IMR-90 (cell line): ENCODE measurements around the gene FITM1. TPM values are rescaled to one million over a fixed set of nuclear protein-coding genes. Genes with fewer than 3 reads are reported as not detected.

Experiments
- ATAC-seq: fragments of 200-7000 bp; cut with Tn5 transposase; 2 replicates; pipeline ENCODE4 v1.9.1; 2020; ENCODE audit warnings: low read depth, mild to moderate bottlenecking, moderate library complexity
- BruUV-seq: library from RNA; stranded (reverse); fragments of 400-500 nt; replicated peaks from 2 replicates; lab custom pipeline; 2021; lab: Mats Ljungman, UMichigan
- CTCF ChIA-PET: fragments of 300-600 bp; formaldehyde crosslinking; extraction: SDS; loops from one replicate; lab custom pipeline; 2021; ENCODE audit warnings: antibody characterized with exemption; lab: Yijun Ruan, JAX
- POLR2A ChIA-PET: fragments of 300-600 bp; sonication (Branson Sonifier 250); formaldehyde crosslinking; loops from one replicate; lab custom pipeline; 2022; ENCODE audit warnings: antibody characterized with exemption; ENCODE audit not compliant: unreplicated experiment; lab: Charles Lee
- DNase-seq: peaks from one replicate; pipeline ENCODE4 v3.0.0; 2013
- H2AFZ ChIP-seq: replicated peaks from 2 replicates; pipeline ENCODE3; 2013; ENCODE audit warnings: low read length, mild to moderate bottlenecking; ENCODE audit not compliant: poor library complexity
- H2AK5ac ChIP-seq: 2 replicates; pipeline ENCODE4 v1.6.1; 2013; ENCODE audit warnings: low read depth, low read length, inconsistent platforms
- H2AK9ac ChIP-seq: replicated peaks from 2 replicates; pipeline ENCODE3; 2013; ENCODE audit warnings: mild to moderate bottlenecking, low read depth, low read length, moderate library complexity; ENCODE audit not compliant: poor library complexity
- H2BK120ac ChIP-seq: 2 replicates; pipeline ENCODE4 v1.6.1; 2013; ENCODE audit warnings: low read depth, low read length, inconsistent platforms
- H2BK15ac ChIP-seq: 3 replicates; pipeline ENCODE4 v1.6.1; 2013; ENCODE audit warnings: low read depth, low read length, inconsistent platforms
- H2BK20ac ChIP-seq: 2 replicates; pipeline ENCODE4 v1.6.1; 2013; ENCODE audit warnings: low read depth, mild to moderate bottlenecking, inconsistent platforms, low read length, moderate library complexity
- H2BK5ac ChIP-seq: 2 replicates; pipeline ENCODE4 v1.6.1; 2013; ENCODE audit warnings: mild to moderate bottlenecking, low read depth, low read length, inconsistent platforms; ENCODE audit not compliant: poor library complexity, severe bottlenecking
- H3K14ac ChIP-seq: replicated peaks from 2 replicates; pipeline ENCODE4 v1.6.1; 2013; ENCODE audit warnings: low read depth, low read length, inconsistent platforms
- H3K18ac ChIP-seq: 2 replicates; pipeline ENCODE4 v1.6.1; 2013; ENCODE audit warnings: low read depth, low read length, control low read depth
- H3K23ac ChIP-seq: 2 replicates; pipeline ENCODE4 v1.6.1; 2013; ENCODE audit warnings: low read depth, low read length, inconsistent platforms
- H3K27ac ChIP-seq: 2 replicates; pipeline ENCODE4 v1.5.1; 2013; ENCODE audit warnings: mild to moderate bottlenecking, control low read depth, low read length; ENCODE audit not compliant: insufficient read depth
- H3K27me3 ChIP-seq: 2 replicates; pipeline ENCODE4 v1.6.1; 2013; ENCODE audit warnings: low read length; ENCODE audit not compliant: control insufficient read depth, insufficient read depth
- H3K36me3 ChIP-seq: 2 replicates; pipeline ENCODE4 v1.6.1; 2013; ENCODE audit warnings: low read length, mixed read lengths; ENCODE audit not compliant: control insufficient read depth, insufficient read depth
- H3K4ac ChIP-seq: 2 replicates; pipeline ENCODE4 v1.6.1; 2013; ENCODE audit warnings: low read depth, low read length, inconsistent platforms
- H3K4me1 ChIP-seq: 2 replicates; pipeline ENCODE4 v1.6.1; 2013; ENCODE audit warnings: low read length, mixed read lengths; ENCODE audit not compliant: control insufficient read depth, insufficient read depth
- H3K4me2 ChIP-seq: 2 replicates; pipeline ENCODE4 v1.6.1; 2013; ENCODE audit warnings: low read depth, mild to moderate bottlenecking, control low read depth, low read length, moderate library complexity
- H3K4me3 ChIP-seq: 2 replicates; pipeline ENCODE4 v1.5.1; 2013; ENCODE audit warnings: low read depth, mild to moderate bottlenecking, control low read depth, low read length, moderate library complexity; ENCODE audit not compliant: insufficient read depth
- H3K56ac ChIP-seq: 2 replicates; pipeline ENCODE4 v1.6.1; 2013; ENCODE audit warnings: low read length, inconsistent platforms; ENCODE audit not compliant: insufficient read depth; ENCODE audit errors: extremely low read depth
- H3K79me1 ChIP-seq, 2 experiments: 2 replicates each; pipeline ENCODE4 v1.6.1; 2013; ENCODE audit warnings: low read length in 2 of 2, inconsistent platforms in 1 of 2, low read depth in 1 of 2
- H3K9ac ChIP-seq: 2 replicates; pipeline ENCODE4 v1.6.1; 2013; ENCODE audit warnings: low read depth, low read length, control low read depth
- H3K9me1 ChIP-seq: 2 replicates; pipeline ENCODE4 v1.6.1; 2013; ENCODE audit warnings: low read length, inconsistent platforms; ENCODE audit not compliant: insufficient read depth
- H3K9me3 ChIP-seq: 2 replicates; pipeline ENCODE4 v1.6.1; 2013; ENCODE audit warnings: low read length; ENCODE audit not compliant: control insufficient read depth, insufficient read depth
- H4K20me1 ChIP-seq: 2 replicates; pipeline ENCODE4 v1.6.1; 2013; ENCODE audit warnings: low read length, inconsistent platforms; ENCODE audit not compliant: insufficient read depth
- H4K5ac ChIP-seq: 2 replicates; pipeline ENCODE4 v1.6.1; 2013; ENCODE audit warnings: mild to moderate bottlenecking, low read depth, low read length, control low read depth
- H4K8ac ChIP-seq, 2 experiments: 2 replicates each; pipeline ENCODE4 v1.6.1; 2013; ENCODE audit warnings: low read depth in 2 of 2, low read length in 2 of 2, control low read depth in 1 of 2, inconsistent platforms in 1 of 2
- H4K91ac ChIP-seq: 2 replicates; pipeline ENCODE4 v1.6.1; 2013; ENCODE audit warnings: low read depth, low read length, inconsistent platforms; ENCODE audit not compliant: insufficient read depth
- ELK1 ChIP-seq: fragments of 150-350 bp; IDR thresholded peaks from 2 replicates; pipeline ENCODE4 v1.6.1; 2016; ENCODE audit warnings: low read depth, mild to moderate bottlenecking, low read length, moderate library complexity, borderline replicate concordance
- FOS ChIP-seq: fragments of 150-350 bp; IDR thresholded peaks from 2 replicates; pipeline ENCODE4 v1.6.1; 2016; ENCODE audit warnings: low read depth, low read length
- MAZ ChIP-seq: IDR thresholded peaks from 2 replicates; pipeline ENCODE4 v1.6.1; 2012; ENCODE audit warnings: low read depth, mild to moderate bottlenecking, low read length, improper control_type of control experiment, moderate library complexity, borderline replicate concordance
- NFE2L2 ChIP-seq: fragments of 150-350 bp; IDR thresholded peaks from 2 replicates; pipeline ENCODE4 v1.6.1; 2016; ENCODE audit warnings: low read depth, mild to moderate bottlenecking, low read length
- POLR2A ChIP-seq: IDR thresholded peaks from 2 replicates; pipeline ENCODE4 v1.6.1; 2012; ENCODE audit warnings: mild to moderate bottlenecking, low read depth, low read length
- RAD21 ChIP-seq: IDR thresholded peaks from 2 replicates; pipeline ENCODE4 v1.6.1; 2012; ENCODE audit warnings: low read length, improper control_type of control experiment
- RFX5 ChIP-seq: IDR thresholded peaks from 2 replicates; pipeline ENCODE4 v1.8.0; 2012; ENCODE audit warnings: low read depth, mild to moderate bottlenecking, low read length, moderate library complexity
- WGBS, 2 experiments: methylation state at CpG; one replicate each; pipeline versions ENCODE4 v1.1.5 to v1.1.7; 2013; ENCODE audit warnings: missing lambda C conversion rate in 2 of 2; ENCODE audit not compliant: insufficient read length in 1 of 2; ENCODE audit errors: extremely low coverage in 2 of 2; 5-methylcytosine and 5-hydroxymethylcytosine counted together
- dilution Hi-C: fragments of 300-500 bp; cut with HindIII; formaldehyde crosslinking; loops from one replicate; pipeline ENCODE4 v1.14.3; 2018; ENCODE audit warnings: low sequenced_read_pairs; ENCODE audit not compliant: unreplicated experiment
- in situ Hi-C: fragments of 300-500 bp; cut with MboI; formaldehyde crosslinking; loops from 3 replicates; pipeline ENCODE4 v1.14.3; 2019; ENCODE audit warnings: low sequenced_read_pairs, inconsistent platforms, mixed read lengths
- intact Hi-C: fragments of 100-400 bp; cut with micrococcal nuclease; formaldehyde crosslinking; loops from 2 replicates; pipeline ENCODE4 v1.10.0; 2022
- polyA plus RNA-seq, 3 experiments: library from polyadenylated mRNA; depleted of rRNA; stranded (reverse); fragments of >200 nt; gene quantifications; 2 replicates each; pipeline ENCODE4 v1.2.3, GENCODE V29; 2012; ENCODE audit warnings: low replicate concordance in 1 of 3
- total RNA-seq: library from RNA; depleted of rRNA; stranded (reverse); fragments of >200 nt; gene quantifications from 2 replicates; pipeline ENCODE4 v1.2.3, GENCODE V29; 2012

Gene FITM1
- total and polyA plus RNA-seq, 2 of the 4 experiments (the other 2 are of a cell fraction): not detected

- Histone ChIP-seq H3K9ac (peak overlapping the region; percentile 96), H3K18ac (no peak overlapping the region), H2BK15ac (no peak overlapping the region), H2AFZ (peak overlapping the region; percentile 91), H4K20me1 (peaks cover 10% of the 10 kb centered on the region), H3K4me2 (peak overlapping the region; percentile 92), H3K79me1 (peaks cover 35 to 72% of the 10 kb centered on the region in 2 experiments), H2AK9ac (peak overlapping the region; percentile 88), H4K91ac (no peak overlapping the region), H3K9me3 (no peaks in the 10 kb centered on the region), H3K27me3 (no peaks in the 10 kb centered on the region), H3K4me3 (peak overlapping the region; percentile 73), H3K9me1 (peaks cover 15% of the 10 kb centered on the region), H2BK5ac (peak overlapping the region; percentile 37), H3K56ac (no peak overlapping the region; the same call in 1 of the 2 replicates), H2BK20ac (no peak overlapping the region), H2BK120ac (no peak overlapping the region), H3K27ac (peak overlapping the region; percentile 66), H3K36me3 (peaks cover 33% of the 10 kb centered on the region), H2AK5ac (peak overlapping the region; percentile 82), H3K4me1 (peaks cover 9% of the 10 kb centered on the region), H4K8ac (peak overlapping the region; percentile 50 to 76; a peak in 2 of 4 replicates), H3K14ac (peak overlapping the region; percentile 39; the same call in 1 of the 2 replicates), H3K23ac (peak overlapping the region; percentile 52), H4K5ac (no peak overlapping the region), H3K4ac (peak overlapping the region; percentile 53)
- dilution Hi-C loops: no loop called here
- DNase-seq (no peak), ATAC-seq (no peak)
- 3% methylated on average over 7 of the region's 29 CpGs; no CpG with 5 or more reads in 1 of the 2 experiments for WGBS, 2 experiments
- in situ Hi-C loops: loop anchor here (25.0 kb wide), 2 partner anchors 836 to 1061 kb away; partner anchors contain the start of genes ACIN1, BCL2L2, C14orf119 and PABPN1
- CTCF ChIA-PET: interaction anchor here (4.3 kb wide), 1 partner anchor 13 kb away, joined by 14 read pairs; the partner anchor contains the start of gene IRF9
- POLR2A ChIA-PET: no interaction called here
- BruUV-seq: no TSS peak
- intact Hi-C loops: loop anchor here (2.0 kb wide), 1 partner anchor 149 kb away; no protein-coding TSS in a partner anchor
- TF ChIP-seq ELK1: no peak
- TF ChIP-seq NFE2L2: no peak
- no peak for TF ChIP-seq RAD21
- TF ChIP-seq MAZ: no peak
- no peak for TF ChIP-seq FOS
- no peak for TF ChIP-seq POLR2A
- no peak for TF ChIP-seq RFX5
These were observed 17.4 kb downstream of the FITM1 start for GRCh38 chr14:24147761-24148428.
